Astrocyte of the cerebellum (primary cell): ENCODE measurements around the gene CDK19.
"Not testable (repeated sequence)": the region's sequence is repeated elsewhere in the genome, so short reads cannot be mapped to it uniquely, and the experiment has no call there.

Source experiments
- DNase-seq: peaks from one replicate; pipeline ENCODE4 v3.0.0-alpha.2; 2011; ENCODE audit warnings: low read depth
- H3K4me3 ChIP-seq: 2 replicates; pipeline ENCODE4 v1.5.1; 2011; ENCODE audit warnings: mild to moderate bottlenecking, low read depth, low read length, moderate library complexity
- in situ Hi-C: cut with HindIII; loops from 2 replicates; pipeline ENCODE4 v1.10.0; 2017; ENCODE audit warnings: low sequenced_read_pairs
- TF ChIP-seq, protein P1 (sequence below): IDR thresholded peaks from 2 replicates; pipeline ENCODE4 v1.5.1; 2012; ENCODE audit warnings: low read length, low read depth, moderate library complexity, mild to moderate bottlenecking; ENCODE audit errors: missing control alignments

The CDK19 gene

GRCh38 chr6:110853754-110854477, 38.6 kb upstream of the CDK19 start:
- no peak overlapping the region for H3K4me3 ChIP-seq
- no peak for DNase-seq
- TF ChIP-seq, protein P1, sequence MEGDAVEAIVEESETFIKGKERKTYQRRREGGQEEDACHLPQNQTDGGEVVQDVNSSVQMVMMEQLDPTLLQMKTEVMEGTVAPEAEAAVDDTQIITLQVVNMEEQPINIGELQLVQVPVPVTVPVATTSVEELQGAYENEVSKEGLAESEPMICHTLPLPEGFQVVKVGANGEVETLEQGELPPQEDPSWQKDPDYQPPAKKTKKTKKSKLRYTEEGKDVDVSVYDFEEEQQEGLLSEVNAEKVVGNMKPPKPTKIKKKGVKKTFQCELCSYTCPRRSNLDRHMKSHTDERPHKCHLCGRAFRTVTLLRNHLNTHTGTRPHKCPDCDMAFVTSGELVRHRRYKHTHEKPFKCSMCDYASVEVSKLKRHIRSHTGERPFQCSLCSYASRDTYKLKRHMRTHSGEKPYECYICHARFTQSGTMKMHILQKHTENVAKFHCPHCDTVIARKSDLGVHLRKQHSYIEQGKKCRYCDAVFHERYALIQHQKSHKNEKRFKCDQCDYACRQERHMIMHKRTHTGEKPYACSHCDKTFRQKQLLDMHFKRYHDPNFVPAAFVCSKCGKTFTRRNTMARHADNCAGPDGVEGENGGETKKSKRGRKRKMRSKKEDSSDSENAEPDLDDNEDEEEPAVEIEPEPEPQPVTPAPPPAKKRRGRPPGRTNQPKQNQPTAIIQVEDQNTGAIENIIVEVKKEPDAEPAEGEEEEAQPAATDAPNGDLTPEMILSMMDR, result no peak
- in situ Hi-C loops, result no loop called here

DNA sequence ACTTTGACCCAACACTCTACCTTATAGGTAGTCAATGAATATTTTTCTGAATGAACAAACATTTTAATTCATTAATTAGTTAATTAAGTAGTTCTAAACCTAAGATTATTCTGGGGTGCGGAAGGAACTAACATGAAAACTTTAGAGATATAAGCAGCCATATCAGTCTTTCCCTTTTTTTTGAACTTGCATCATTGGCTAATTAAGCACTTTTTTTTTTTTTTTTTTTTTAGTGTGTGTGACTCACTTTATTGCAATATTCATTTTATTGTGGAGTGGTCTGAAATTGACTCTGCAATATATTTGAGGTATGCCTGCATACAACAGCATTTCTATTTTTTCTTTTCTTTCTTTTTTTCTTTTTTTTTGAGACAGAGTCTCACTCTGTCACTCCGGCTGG, 37.5 kb upstream of the CDK19 start:
- TF ChIP-seq, protein P1, result no peak
- no peak for DNase-seq
- no peak overlapping the region for H3K4me3 ChIP-seq
- in situ Hi-C loops, result no loop called here

DNA sequence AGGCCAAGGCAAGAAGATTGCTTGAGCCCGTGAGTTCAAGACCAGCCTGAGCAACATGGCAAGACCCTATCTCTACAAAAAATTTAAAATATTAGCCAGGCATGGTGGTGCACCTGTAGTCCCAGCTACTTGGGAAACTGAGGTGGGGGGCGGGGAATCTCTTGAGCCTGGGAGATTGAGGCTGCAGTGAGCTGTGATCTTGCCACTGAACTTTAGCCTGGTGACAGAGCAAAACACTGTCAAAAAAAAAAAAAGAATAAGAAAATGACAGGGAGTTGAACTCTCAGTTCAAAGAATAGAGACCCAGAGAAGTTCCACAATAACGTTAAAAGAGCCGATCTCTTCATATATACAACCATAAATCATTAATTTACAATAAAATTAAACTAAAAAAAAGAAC, 34.5 kb upstream of the CDK19 start:
- in situ Hi-C loops, result no loop called here
- TF ChIP-seq, protein P1, result no peak
- DNase-seq, result no peak
- H3K4me3 ChIP-seq, result no peak overlapping the region

GRCh38 chr6:110841266-110841665, 26.0 kb upstream of the CDK19 start:
- no peak for DNase-seq
- in situ Hi-C loops, result no loop called here
- TF ChIP-seq, protein P1, result no peak
- H3K4me3 ChIP-seq, result no peak overlapping the region

GRCh38 chr6:110835751-110836150, 20.5 kb upstream of the CDK19 start:
- in situ Hi-C loops, H3K4me3 ChIP-seq, DNase-seq: not testable (repeated sequence)

DNA sequence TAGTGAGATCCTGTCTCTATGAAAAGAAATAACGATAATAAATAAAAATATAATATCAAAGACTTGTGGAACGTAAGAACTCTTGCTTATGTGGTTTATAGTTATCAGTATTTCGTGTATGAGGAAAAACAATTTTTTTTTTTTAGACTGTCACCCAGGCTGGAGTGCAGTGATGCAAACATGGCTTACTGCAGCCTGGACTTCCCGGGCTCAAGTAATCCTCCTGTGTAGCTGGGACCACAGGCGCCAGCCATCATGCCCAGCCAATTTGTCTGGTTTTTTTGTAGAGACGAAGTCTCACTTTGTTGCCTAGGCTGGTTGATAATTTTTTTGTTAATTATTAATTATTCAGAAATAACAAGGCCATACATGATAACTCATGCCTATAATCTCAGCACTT, 18.6 kb upstream of the CDK19 start:
- no peak overlapping the region for H3K4me3 ChIP-seq
- in situ Hi-C loops, result no loop called here
- no peak for DNase-seq
- TF ChIP-seq, protein P1, result no peak

- no peak for DNase-seq
- in situ Hi-C loops, result no loop called here
- no peak overlapping the region for H3K4me3 ChIP-seq
- TF ChIP-seq, protein P1, result no peak
These were observed 16.1 kb upstream of the CDK19 start for GRCh38 chr6:110831405-110831804.
